ENCODE measurements around the gene ARMC7.
"Not testable (repeated sequence)": the region's sequence is repeated elsewhere in the genome, so short reads cannot be mapped to it uniquely, and the experiment has no call there.

ARMC7 gene

GRCh38 chr17:75103601-75104554 lies 5.9 kb upstream of the ARMC7 start:
- DNase-seq, result no peak

GRCh38 chr17:75105126-75106080 lies 4.4 kb upstream of the ARMC7 start:
- no peak for DNase-seq

- DNase-seq, result peak; percentile 6
Measured at GRCh38 chr17:75108193-75108592, 1.6 kb upstream of the ARMC7 start.

- peak; percentile 33 for DNase-seq
Measured at GRCh38 chr17:75109046-75109406, 743 bp upstream of the ARMC7 start.

GRCh38 chr17:75110234-75110937 lies 617 bp downstream of the ARMC7 start:
- peak; percentile 25 for DNase-seq

GRCh38 chr17:75111777-75112335 lies 2.1 kb downstream of the ARMC7 start:
- peak; percentile 6 for DNase-seq

GRCh38 chr17:75113798-75114551 lies 4.2 kb downstream of the ARMC7 start:
- peak; percentile 91 for DNase-seq

- no peak for DNase-seq
Measured at GRCh38 chr17:75114552-75115314, 5.0 kb downstream of the ARMC7 start.

GRCh38 chr17:75115555-75115954 lies 5.8 kb downstream of the ARMC7 start:
- DNase-seq, result no peak

GRCh38 chr17:75116737-75117136 lies 7.0 kb downstream of the ARMC7 start:
- no peak for DNase-seq

GRCh38 chr17:75118307-75118706 lies 8.5 kb downstream of the ARMC7 start:
- DNase-seq, result no peak

- no peak for DNase-seq
Measured at GRCh38 chr17:75124041-75124818, 14.5 kb downstream of the ARMC7 start.

GRCh38 chr17:75124819-75125162 lies 15.0 kb downstream of the ARMC7 start:
- no peak for DNase-seq

- DNase-seq, result no peak
Measured at GRCh38 chr17:75125984-75126383, 16.2 kb downstream of the ARMC7 start.

GRCh38 chr17:75126954-75127353 lies 17.2 kb downstream of the ARMC7 start:
- no peak for DNase-seq

GRCh38 chr17:75127936-75128335 lies 18.2 kb downstream of the ARMC7 start:
- DNase-seq, result not testable (repeated sequence)

GRCh38 chr17:75128694-75129505 lies 19.1 kb downstream of the ARMC7 start:
- no peak for DNase-seq

- no peak for DNase-seq
Measured at GRCh38 chr17:75129576-75129975, 19.8 kb downstream of the ARMC7 start.

GRCh38 chr17:75130059-75130631 lies 20.4 kb downstream of the ARMC7 start:
- no peak for DNase-seq
